Spleen (tissue), 11 donors: ENCODE results near the gene MYO3B. TPM values are rescaled to one million over a fixed set of nuclear protein-coding genes. Genes with fewer than 3 reads are reported as not detected.

Experiments
- DNase-seq: peaks from one replicate; pipeline ENCODE4 v3.0.0-alpha.2; 2020
- H3K27ac ChIP-seq, 8 donors: fragments of 200-600 bp; sonication (generic) in 7 of 8; 1 replicate in 4 of 8; 2 replicates in 4 of 8; pipeline versions ENCODE4 v1.5.0 to v1.8.0; 2016 to 2021; ENCODE audit warnings: inconsistent platforms in 4 of 8, mild to moderate bottlenecking in 4 of 8, moderate library complexity in 1 of 8
- H3K27me3 ChIP-seq, 7 donors: fragments of 200-600 bp; sonication (generic) in 6 of 7; replicated peaks in 1 of 7; 1 replicate in 4 of 7; 2 replicates in 3 of 7; pipeline versions ENCODE4 v1.5.0 to v1.8.0; 2016 to 2021; ENCODE audit warnings: inconsistent platforms in 3 of 7, mild to moderate bottlenecking in 1 of 7
- H3K36me3 ChIP-seq, 6 donors: fragments of 200-600 bp; sonication (generic) in 5 of 6; 1 replicate in 4 of 6; 2 replicates in 2 of 6; pipeline versions ENCODE4 v1.5.0 to v1.8.0; 2016 to 2021; ENCODE audit warnings: inconsistent platforms in 2 of 6
- H3K4me1 ChIP-seq, 6 donors: fragments of 200-600 bp; sonication (generic) in 5 of 6; 1 replicate in 3 of 6; 2 replicates in 3 of 6; pipeline versions ENCODE4 v1.5.0 to v1.8.0; 2016 to 2021; ENCODE audit warnings: inconsistent platforms in 3 of 6
- H3K4me3 ChIP-seq, 8 donors: fragments of 200-600 bp; sonication (generic) in 7 of 8; 1 replicate in 4 of 8; 2 replicates in 4 of 8; pipeline versions ENCODE4 v1.5.0 to v1.8.0; 2016 to 2021; ENCODE audit warnings: inconsistent platforms in 4 of 8, mild to moderate bottlenecking in 4 of 8, moderate library complexity in 2 of 8
- H3K9me3 ChIP-seq, 8 donors: fragments of 200-600 bp; sonication (generic) in 7 of 8; 1 replicate in 4 of 8; 2 replicates in 4 of 8; pipeline versions ENCODE4 v1.5.0 to v1.8.0; 2016 to 2021; ENCODE audit warnings: inconsistent platforms in 4 of 8
- CTCF ChIP-seq, 11 experiments: fragments of 200-600 bp in 7 of 11; fragments of 450-650 bp in 4 of 11; sonication (generic) in 4 of 11; IDR thresholded peaks in 8 of 11; conservative IDR thresholded peaks in 3 of 11; 1 replicate in 7 of 11; 2 replicates in 4 of 11; pipeline versions ENCODE4 v1.4.0 to v1.8.0; 2016 to 2021; ENCODE audit warnings: antibody characterized with exemption in 11 of 11, inconsistent platforms in 4 of 11, mild to moderate bottlenecking in 1 of 11
- POLR2A ChIP-seq, 3 donors: fragments of 450-650 bp; IDR thresholded peaks; one replicate each; pipeline ENCODE4 v1.5.1; 2017; ENCODE audit warnings: antibody characterized with exemption in 3 of 3, mild to moderate bottlenecking in 1 of 3
- POLR2AphosphoS5 ChIP-seq, 3 donors: sonication (generic); formaldehyde crosslinking; IDR thresholded peaks; one replicate each; pipeline ENCODE4 v1.5.1; 2017; ENCODE audit warnings: antibody characterized with exemption in 3 of 3
- WGBS, 5 donors: extraction: QIAGEN DNeasy Blood & Tissue Kit in 3 of 5; methylation state at CpG; one replicate each; pipeline versions ENCODE4 v1.1.5 to v1.1.7; 2013 to 2018; 5-methylcytosine and 5-hydroxymethylcytosine counted together
- intact Hi-C: fragments of 100-400 bp; cut with DNase I; formaldehyde crosslinking; loops from one replicate; pipeline ENCODE4 v1.15.0; 2023; ENCODE audit warnings: low total_unique reads
- polyA plus RNA-seq, 3 donors: library from polyadenylated mRNA; stranded (reverse); fragments of 200-250 nt; gene quantifications; one replicate each; pipeline ENCODE4 v1.2.1, GENCODE V29; 2013
- total RNA-seq, 7 donors: library from RNA; depleted of rRNA in 3 of 7; stranded (reverse); fragments of >200 nt in 3 of 7; fragmentation: NEBNext Ultra II Directional in 4 of 7; extraction: Animal tissue kit (Norgen Biotek cat#: 25700) in 4 of 7; gene quantifications; one replicate each; pipeline versions ENCODE4 v1.1.0 to v1.2.1, GENCODE V29; 2016 to 2021
- donor health status: healthy with polysubstance abuse.
- donor health status: DM: no; HTN: no; CAD: no; lungs with moderate emphysema.
- donor health status: DM: no; HTN: no; CAD: no.
- donor health status: Bipolar disorder and iron deficiency.
- donor health status: healthy.
- donor health status: DM: no; HTN: no; CAD: no.
- donor health status: DM: yes; HTN: yes; CAD: no.

MYO3B gene
- total and polyA plus RNA-seq, 10 donors = 0.03 to 2.0 (median 0.58) TPM; not detected in 4

- 85 to 93% (median 87%) methylated on average over 5 of the region's 5 CpGs for WGBS, 5 donors
- intact Hi-C loops = no loop called here
- H3K27ac ChIP-seq = no peak overlapping the region
- no peaks in the 10 kb centered on the region for H3K9me3 ChIP-seq
- H3K36me3 ChIP-seq = no peaks in the 10 kb centered on the region
- TF ChIP-seq POLR2AphosphoS5 (IDR thresholded peaks at IDR 0.05) (no peak), CTCF (IDR thresholded peaks at IDR 0.05 in 8 of 11, conservative IDR thresholded peaks at IDR 0.05 in 3 of 11) (no peak), POLR2A (IDR thresholded peaks at IDR 0.05) (no peak)
- no peaks in the 10 kb centered on the region for H3K4me1 ChIP-seq
- H3K27me3 ChIP-seq = no peaks in the 10 kb centered on the region
- DNase-seq = no peak
- no peak overlapping the region for H3K4me3 ChIP-seq
Measured at GRCh38 chr2:170222298-170222697, 44.4 kb downstream of the MYO3B start.

- intact Hi-C loops = no loop called here
- Histone ChIP-seq H3K4me1 (peaks cover 0 to 4% (median 0%) of the 10 kb centered on the region in 6 donors), H3K4me3 (no peak overlapping the region), H3K9me3 (no peaks in the 10 kb centered on the region), H3K36me3 (no peaks in the 10 kb centered on the region), H3K27ac (no peak overlapping the region), H3K27me3 (no peaks in the 10 kb centered on the region)
- TF ChIP-seq POLR2AphosphoS5 (IDR thresholded peaks at IDR 0.05) = no peak
- no peak for TF ChIP-seq CTCF (IDR thresholded peaks at IDR 0.05 in 8 of 11, conservative IDR thresholded peaks at IDR 0.05 in 3 of 11)
- no peak for TF ChIP-seq POLR2A (IDR thresholded peaks at IDR 0.05)
- 47 to 75% (median 56%) methylated on average over 2 of the region's 2 CpGs for WGBS, 5 donors
- DNase-seq = no peak
Measured at GRCh38 chr2:170222842-170223241, 44.9 kb downstream of the MYO3B start.

DNA sequence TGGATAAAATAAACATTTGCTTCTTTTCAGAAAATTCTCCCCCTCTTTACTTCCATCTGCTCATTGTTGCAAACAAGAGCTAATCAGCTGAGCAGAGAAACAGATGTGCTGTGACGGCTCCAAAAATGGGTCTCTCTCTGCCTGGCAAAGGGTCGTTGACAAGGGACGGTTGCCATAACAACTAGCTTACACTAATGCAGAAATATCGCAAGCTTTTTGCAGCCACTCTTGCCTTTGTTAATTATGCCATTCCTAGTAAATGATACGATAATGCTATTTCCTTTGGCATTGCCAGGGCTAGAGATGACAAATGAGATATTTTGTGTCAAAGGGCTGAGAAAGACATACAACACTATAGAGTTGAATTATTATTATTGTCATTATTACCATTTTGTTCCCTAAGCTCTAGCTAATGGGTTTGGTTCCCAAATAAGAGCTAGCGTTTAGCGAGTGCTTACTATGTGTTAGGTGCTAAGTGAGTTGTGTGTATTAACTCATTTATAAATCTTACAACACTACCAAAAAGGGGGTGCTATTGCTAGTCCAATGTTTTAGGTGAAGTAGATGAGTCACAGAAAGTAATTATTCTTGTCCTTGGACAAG, 46.8 kb downstream of the MYO3B start:
- H3K27me3 ChIP-seq = no peaks in the 10 kb centered on the region
- no peak for DNase-seq
- no peak overlapping the region for H3K4me3 ChIP-seq
- H3K27ac ChIP-seq = no peak overlapping the region
- intact Hi-C loops = no loop called here
- no peaks in the 10 kb centered on the region for H3K36me3 ChIP-seq
- TF ChIP-seq POLR2A (IDR thresholded peaks at IDR 0.05) (no peak), POLR2AphosphoS5 (IDR thresholded peaks at IDR 0.05) (no peak), CTCF (IDR thresholded peaks at IDR 0.05 in 8 of 11, conservative IDR thresholded peaks at IDR 0.05 in 3 of 11) (no peak)
- 68 to 79% (median 75%) methylated on average over 7 of the region's 7 CpGs for WGBS, 5 donors
- peaks cover 0 to 8% (median 0%) of the 10 kb centered on the region in 6 donors for H3K4me1 ChIP-seq
- no peaks in the 10 kb centered on the region for H3K9me3 ChIP-seq

- no peaks in the 10 kb centered on the region for H3K9me3 ChIP-seq
- WGBS, 5 donors = 87 to 95% (median 91%) methylated on average over 4 of the region's 4 CpGs
- TF ChIP-seq CTCF (IDR thresholded peaks at IDR 0.05 in 8 of 11, conservative IDR thresholded peaks at IDR 0.05 in 3 of 11) = no peak
- no peak for TF ChIP-seq POLR2A (IDR thresholded peaks at IDR 0.05)
- TF ChIP-seq POLR2AphosphoS5 (IDR thresholded peaks at IDR 0.05) = no peak
- H3K4me1 ChIP-seq = peaks cover 0 to 8% (median 0%) of the 10 kb centered on the region in 6 donors
- H3K36me3 ChIP-seq = no peaks in the 10 kb centered on the region
- DNase-seq = no peak
- intact Hi-C loops = no loop called here
- no peaks in the 10 kb centered on the region for H3K27me3 ChIP-seq
- no peak overlapping the region for H3K4me3 ChIP-seq
- H3K27ac ChIP-seq = no peak overlapping the region
Measured at GRCh38 chr2:170226216-170226615, 48.3 kb downstream of the MYO3B start.
